ENCODE data around the gene CNGA1. TPM values are rescaled to one million over a fixed set of nuclear protein-coding genes. Genes with fewer than 3 reads are reported as not detected.

Gene CNGA1
- total RNA-seq, 4 donors from 2014 or later: 0.34 to 1.8 (median 0.94) TPM; not detected in 1

DNA sequence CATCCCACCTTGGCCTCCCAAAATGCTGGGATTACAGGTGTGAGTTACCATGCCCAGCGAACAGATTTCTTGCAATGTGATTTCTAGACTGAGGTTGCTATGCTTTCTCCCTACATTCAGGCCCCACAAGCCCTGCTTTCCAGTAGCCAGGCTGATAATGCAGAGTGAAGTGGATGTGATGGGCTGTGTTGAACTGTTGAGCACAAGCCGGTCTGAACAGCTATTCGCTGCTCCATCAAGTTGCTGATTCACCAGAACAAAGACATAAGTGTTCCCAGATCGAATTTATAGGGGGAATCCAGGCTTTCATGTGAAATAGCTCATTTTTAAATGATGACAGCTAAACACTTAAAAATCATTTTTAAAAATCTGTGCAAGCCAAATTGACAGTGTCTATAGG lies 8.0 kb upstream of the CNGA1 start:
- intact Hi-C loops (cut with DNase I): no loop called here
- Histone ChIP-seq H3K27ac (peak overlapping the region in 1 of 3 donors; percentile 17), H3K36me3 (no peaks in the 10 kb centered on the region), H3K27me3 (no peaks in the 10 kb centered on the region), H3K4me3 (replicated peaks in 1 of 3) (no peak overlapping the region), H3K9me3 (no peaks in the 10 kb centered on the region), H3K4me1 (peaks cover 0 to 6% of the 10 kb centered on the region in 2 donors)
- TF ChIP-seq, protein P1, sequence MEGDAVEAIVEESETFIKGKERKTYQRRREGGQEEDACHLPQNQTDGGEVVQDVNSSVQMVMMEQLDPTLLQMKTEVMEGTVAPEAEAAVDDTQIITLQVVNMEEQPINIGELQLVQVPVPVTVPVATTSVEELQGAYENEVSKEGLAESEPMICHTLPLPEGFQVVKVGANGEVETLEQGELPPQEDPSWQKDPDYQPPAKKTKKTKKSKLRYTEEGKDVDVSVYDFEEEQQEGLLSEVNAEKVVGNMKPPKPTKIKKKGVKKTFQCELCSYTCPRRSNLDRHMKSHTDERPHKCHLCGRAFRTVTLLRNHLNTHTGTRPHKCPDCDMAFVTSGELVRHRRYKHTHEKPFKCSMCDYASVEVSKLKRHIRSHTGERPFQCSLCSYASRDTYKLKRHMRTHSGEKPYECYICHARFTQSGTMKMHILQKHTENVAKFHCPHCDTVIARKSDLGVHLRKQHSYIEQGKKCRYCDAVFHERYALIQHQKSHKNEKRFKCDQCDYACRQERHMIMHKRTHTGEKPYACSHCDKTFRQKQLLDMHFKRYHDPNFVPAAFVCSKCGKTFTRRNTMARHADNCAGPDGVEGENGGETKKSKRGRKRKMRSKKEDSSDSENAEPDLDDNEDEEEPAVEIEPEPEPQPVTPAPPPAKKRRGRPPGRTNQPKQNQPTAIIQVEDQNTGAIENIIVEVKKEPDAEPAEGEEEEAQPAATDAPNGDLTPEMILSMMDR (IDR thresholded peaks at IDR 0.05): no peak
- TF ChIP-seq POLR2A (IDR thresholded peaks at IDR 0.05): no peak
- DNase-seq: no peak
- WGBS, 2 donors: 67 to 74% methylated on average over 4 of the region's 4 CpGs

DNA sequence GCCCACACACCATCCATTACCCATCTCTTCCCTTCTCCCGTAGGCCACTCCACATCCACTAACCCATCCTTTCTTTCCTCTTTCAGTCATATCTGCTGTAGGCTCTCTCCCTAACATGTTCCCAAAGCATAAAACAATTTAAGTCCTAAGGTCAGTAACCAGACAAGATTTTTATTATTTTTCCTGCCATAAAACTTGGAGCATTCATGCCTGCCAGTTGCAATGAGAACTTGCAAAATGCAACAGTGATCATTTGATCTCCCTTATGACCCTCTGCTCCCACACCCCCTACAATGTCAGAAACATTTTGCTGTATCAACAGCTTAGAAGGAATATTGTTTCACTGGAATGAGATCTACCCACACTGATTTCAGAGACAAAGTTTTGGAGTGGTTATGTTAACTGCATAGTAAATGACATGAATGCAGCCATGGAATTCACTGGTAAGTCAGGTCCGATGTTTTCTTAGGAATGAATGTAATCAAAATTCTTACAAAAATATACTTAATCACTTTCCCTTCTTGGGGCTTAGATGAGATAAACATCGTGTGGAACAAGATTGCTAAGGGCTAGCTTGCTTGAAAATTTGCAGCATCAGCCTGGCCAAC lies 5.8 kb upstream of the CNGA1 start:
- Histone ChIP-seq H3K36me3 (no peaks in the 10 kb centered on the region), H3K27me3 (no peaks in the 10 kb centered on the region), H3K27ac (no peak overlapping the region), H3K9me3 (no peaks in the 10 kb centered on the region), H3K4me3 (replicated peaks in 1 of 3) (no peak overlapping the region), H3K4me1 (peaks cover 0 to 12% of the 10 kb centered on the region in 2 donors)
- intact Hi-C loops (cut with DNase I): no loop called here
- no peak for DNase-seq
- no peak for TF ChIP-seq POLR2A (IDR thresholded peaks at IDR 0.05)
- TF ChIP-seq, protein P1 (IDR thresholded peaks at IDR 0.05): no peak
- 82 to 83% methylated on average over 3 of the region's 3 CpGs for WGBS, 2 donors

DNA sequence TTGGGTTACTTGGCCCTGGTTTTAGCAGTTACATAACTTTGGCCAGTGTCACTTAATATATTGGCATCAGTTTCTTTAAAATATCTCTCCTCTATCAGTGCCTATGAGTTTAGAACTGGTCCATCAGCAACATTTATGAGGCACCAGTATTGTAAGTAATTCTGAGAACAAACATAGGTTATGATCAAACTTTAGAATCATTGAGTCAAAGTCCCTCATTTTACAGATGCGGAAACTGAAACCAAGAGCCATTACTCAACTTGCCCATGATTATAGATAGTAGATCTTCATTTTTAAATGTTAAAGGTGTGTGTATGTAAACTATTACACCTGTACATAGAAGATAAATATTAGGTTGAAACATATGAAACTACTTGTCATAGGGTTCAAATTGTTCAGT lies 4.6 kb upstream of the CNGA1 start:
- H3K9me3 ChIP-seq: no peaks in the 10 kb centered on the region
- TF ChIP-seq, protein P1 (IDR thresholded peaks at IDR 0.05): no peak
- no peak for TF ChIP-seq POLR2A (IDR thresholded peaks at IDR 0.05)
- intact Hi-C loops (cut with DNase I): no loop called here

DNA sequence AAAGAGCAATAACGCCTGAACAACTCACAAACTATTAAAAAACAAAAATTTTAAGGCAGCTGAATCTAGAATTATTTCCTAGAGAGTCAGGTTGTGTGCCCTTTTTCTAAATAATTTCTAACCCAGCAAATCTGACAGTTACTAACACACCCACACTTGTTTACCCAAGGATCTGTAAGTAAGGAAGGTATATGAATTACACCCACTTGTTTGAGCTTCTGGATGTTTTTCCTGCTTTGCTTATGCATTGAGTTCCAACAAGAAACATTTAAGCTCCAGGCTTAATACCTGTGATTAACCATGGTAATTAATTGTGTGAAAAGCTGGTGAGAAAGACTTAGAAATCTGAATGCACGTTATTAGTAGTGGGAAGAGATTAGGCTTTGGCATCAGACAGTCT lies 1.6 kb upstream of the CNGA1 start:
- Histone ChIP-seq H3K27me3 (no peaks in the 10 kb centered on the region), H3K4me3 (replicated peaks in 1 of 3) (no peak overlapping the region), H3K9me3 (no peaks in the 10 kb centered on the region), H3K36me3 (no peaks in the 10 kb centered on the region), H3K27ac (no peak overlapping the region), H3K4me1 (peaks cover 0 to 9% of the 10 kb centered on the region in 2 donors)
- intact Hi-C loops (cut with DNase I): no loop called here
- no peak for DNase-seq
- TF ChIP-seq, protein P1 (IDR thresholded peaks at IDR 0.05): no peak
- no peak for TF ChIP-seq POLR2A (IDR thresholded peaks at IDR 0.05)
- WGBS, 2 donors: 83 to 94% methylated on average over 2 of the region's 2 CpGs

More for the DNA sequence above, 4.6 kb upstream of the CNGA1 start:
- H3K4me1 ChIP-seq: peaks cover 0 to 14% of the 10 kb centered on the region in 2 donors
- H3K36me3 ChIP-seq: no peaks in the 10 kb centered on the region
- H3K27me3 ChIP-seq: no peaks in the 10 kb centered on the region
- WGBS, 2 donors: 64 to 98% methylated on average over 1 of the region's 1 CpG
- H3K27ac ChIP-seq: no peak overlapping the region
- no peak overlapping the region for H3K4me3 ChIP-seq (replicated peaks in 1 of 3)
- DNase-seq: no peak

DNA sequence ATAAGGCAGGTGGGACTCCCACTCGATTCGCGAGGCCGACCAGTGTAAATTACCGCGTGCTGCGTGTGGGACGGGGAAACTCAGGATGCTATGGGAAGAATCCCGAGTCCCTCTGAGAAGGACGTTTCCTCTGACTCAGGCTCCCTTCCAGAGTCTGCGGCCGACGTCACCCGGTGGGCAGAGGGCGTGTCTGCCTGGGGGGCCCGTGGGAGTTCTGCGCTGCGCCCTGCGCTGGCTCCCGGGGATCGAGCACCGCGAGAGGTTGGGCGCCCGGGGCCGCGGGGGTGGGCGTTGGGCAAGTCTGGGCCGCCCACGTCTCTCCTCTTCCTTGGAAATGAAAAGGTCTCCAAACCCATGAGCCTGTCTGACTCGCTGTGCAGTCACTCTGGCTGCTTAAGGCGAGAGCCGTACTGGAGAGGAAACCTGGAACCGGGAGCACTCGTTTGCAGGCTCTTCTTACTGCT lies 659 bp upstream of the CNGA1 start:
- H3K4me3 ChIP-seq (replicated peaks in 1 of 3): peak overlapping the region; percentile 34 to 72 (median 57)
- WGBS, 2 donors: 0% methylated on average over 3 to 21 of the region's 35 CpGs
- H3K27ac ChIP-seq: peak overlapping the region; percentile 18 to 82 (median 60)
- H3K36me3 ChIP-seq: no peaks in the 10 kb centered on the region
- DNase-seq: peak; percentile 45 to 74
- TF ChIP-seq, protein P1 (IDR thresholded peaks at IDR 0.05): no peak
- no peak for TF ChIP-seq POLR2A (IDR thresholded peaks at IDR 0.05)
- H3K9me3 ChIP-seq: no peaks in the 10 kb centered on the region
- peaks cover 0 to 9% of the 10 kb centered on the region in 2 donors for H3K4me1 ChIP-seq
- no peaks in the 10 kb centered on the region for H3K27me3 ChIP-seq
- intact Hi-C loops (cut with DNase I): no loop called here
